Neutrophil (primary cell): ENCODE data around the gene PARP16.

ENCODE experiments used
- H3K27ac ChIP-seq: fragments of 200-600 bp; sonication (generic); 2 replicates; pipeline ENCODE4 v1.5.1; 2016; ENCODE audit warnings: mild to moderate bottlenecking, moderate library complexity
- H3K27me3 ChIP-seq: fragments of 200-600 bp; sonication (generic); 2 replicates; pipeline ENCODE4 v1.6.0; 2016; ENCODE audit warnings: mild to moderate bottlenecking
- H3K36me3 ChIP-seq: fragments of 200-600 bp; sonication (generic); 2 replicates; pipeline ENCODE4 v1.5.1; 2017
- H3K4me1 ChIP-seq, 2 experiments: fragments of 200-600 bp in 1 of 2; sonication (generic) in 1 of 2; 1 replicate in 1 of 2; 2 replicates in 1 of 2; pipeline versions ENCODE4 v1.5.1 to v1.6.1; 2013 to 2016; ENCODE audit warnings: low read depth in 1 of 2, low read length in 1 of 2, mild to moderate bottlenecking in 1 of 2, moderate library complexity in 1 of 2; ENCODE audit not compliant: control insufficient read depth in 1 of 2, insufficient read depth in 1 of 2
- H3K4me3 ChIP-seq, 2 experiments: fragments of 200-600 bp in 1 of 2; sonication (generic) in 1 of 2; 1 replicate in 1 of 2; 2 replicates in 1 of 2; pipeline ENCODE4 v1.5.1; 2013 to 2016; ENCODE audit warnings: low read depth in 1 of 2, low read length in 1 of 2, mild to moderate bottlenecking in 1 of 2, moderate library complexity in 1 of 2
- H3K9me3 ChIP-seq: fragments of 200-600 bp; sonication (generic); 2 replicates; pipeline ENCODE4 v1.5.1; 2016
- CTCF ChIP-seq: fragments of 200-600 bp; sonication (generic); IDR thresholded peaks from 2 replicates; pipeline ENCODE4 v1.5.1; 2016; ENCODE audit warnings: antibody characterized with exemption

Gene PARP16

GRCh38 chr15:65215496-65215895 is 71.2 kb downstream of the PARP16 start:
- Histone ChIP-seq H3K4me3 (no peak overlapping the region), H3K27ac (no peak overlapping the region), H3K27me3 (no peaks in the 10 kb centered on the region), H3K9me3 (no peaks in the 10 kb centered on the region), H3K4me1 (no peaks in the 10 kb centered on the region), H3K36me3 (no peaks in the 10 kb centered on the region)
- TF ChIP-seq CTCF, result no peak

- H3K36me3 ChIP-seq, result no peaks in the 10 kb centered on the region
- no peaks in the 10 kb centered on the region for H3K27me3 ChIP-seq
- no peaks in the 10 kb centered on the region for H3K9me3 ChIP-seq
- no peak for TF ChIP-seq CTCF
- H3K4me1 ChIP-seq, result no peaks in the 10 kb centered on the region
- no peak overlapping the region for H3K4me3 ChIP-seq
- no peak overlapping the region for H3K27ac ChIP-seq
These were observed 72.7 kb downstream of the PARP16 start for GRCh38 chr15:65214010-65214409.

GRCh38 chr15:65213241-65213640 is 73.4 kb downstream of the PARP16 start:
- no peaks in the 10 kb centered on the region for H3K4me1 ChIP-seq
- H3K27me3 ChIP-seq, result no peaks in the 10 kb centered on the region
- no peak for TF ChIP-seq CTCF
- H3K27ac ChIP-seq, result no peak overlapping the region
- H3K36me3 ChIP-seq, result no peaks in the 10 kb centered on the region
- no peaks in the 10 kb centered on the region for H3K9me3 ChIP-seq
- no peak overlapping the region for H3K4me3 ChIP-seq

GRCh38 chr15:65212097-65212496 is 74.6 kb downstream of the PARP16 start:
- TF ChIP-seq CTCF, result no peak
- Histone ChIP-seq H3K27ac (no peak overlapping the region), H3K4me1 (no peaks in the 10 kb centered on the region), H3K36me3 (no peaks in the 10 kb centered on the region), H3K9me3 (no peaks in the 10 kb centered on the region), H3K27me3 (no peaks in the 10 kb centered on the region), H3K4me3 (no peak overlapping the region)

- H3K4me3 ChIP-seq, result no peak overlapping the region
- H3K27me3 ChIP-seq, result no peaks in the 10 kb centered on the region
- no peak for TF ChIP-seq CTCF
These were observed 75.2 kb downstream of the PARP16 start for GRCh38 chr15:65211482-65211982.

More at GRCh38 chr15:65211482-65211982, 75.2 kb downstream of the PARP16 start:
- H3K4me1 ChIP-seq, result no peaks in the 10 kb centered on the region
- H3K27ac ChIP-seq, result no peak overlapping the region
- H3K9me3 ChIP-seq, result no peaks in the 10 kb centered on the region
- H3K36me3 ChIP-seq, result no peaks in the 10 kb centered on the region
